Activated CD8-positive, alpha-beta memory T cell treated with anti-CD3 and anti-CD28 coated beads, Interleukin-2, amount 10 ng/mL, durations not matched to agents 7 days and 5 days (primary cell): ENCODE results near the gene UBR7. TPM values are rescaled to one million over a fixed set of nuclear protein-coding genes. Genes with fewer than 3 reads are reported as not detected.

Experiments
- ATAC-seq: fragments of 150-1000 bp; cut with Tn5 transposase; one replicate; pipeline ENCODE4 v1.10.0; 2021; ENCODE audit warnings: moderate library complexity
- CTCF ChIA-PET: fragments of 350-600 bp; sonication (Branson Sonifier 250); formaldehyde crosslinking; loops from one replicate; lab custom pipeline; 2021; ENCODE audit warnings: antibody characterized with exemption; lab: Charles Lee
- DNase-seq: peaks from one replicate; pipeline ENCODE4 v3.0.0-alpha.2; 2020
- H3K27ac Mint-ChIP-seq: one replicate; pipeline ENCODE4 v1.8.0; 2021; ENCODE audit warnings: mild to moderate bottlenecking, mixed read lengths
- H3K27me3 Mint-ChIP-seq: one replicate; pipeline ENCODE4 v1.8.0; 2021; ENCODE audit warnings: mixed read lengths
- H3K36me3 Mint-ChIP-seq: one replicate; pipeline ENCODE4 v1.8.0; 2021; ENCODE audit warnings: mild to moderate bottlenecking, mixed read lengths
- H3K4me1 Mint-ChIP-seq: one replicate; pipeline ENCODE4 v1.8.0; 2021; ENCODE audit warnings: mixed read lengths
- H3K4me3 Mint-ChIP-seq: one replicate; pipeline ENCODE4 v1.8.0; 2021; ENCODE audit warnings: mild to moderate bottlenecking, moderate library complexity, mixed read lengths
- H3K9me3 Mint-ChIP-seq: one replicate; pipeline ENCODE4 v1.8.0; 2022; ENCODE audit warnings: low read depth, mixed read lengths
- total RNA-seq, 2 experiments: library from RNA; stranded (reverse); gene quantifications; one replicate each; pipeline ENCODE4 v1.2.3, GENCODE V29; 2021

UBR7 gene
- total RNA-seq, 2 experiments from 2014 or later = 40.2 to 41.6 TPM

- CTCF ChIA-PET = no interaction called here
- Mint-ChIP-seq H3K4me3 (no peak overlapping the region), H3K36me3 (no peaks in the 10 kb centered on the region), H3K9me3 (no peaks in the 10 kb centered on the region), H3K27me3 (no peaks in the 10 kb centered on the region), H3K27ac (no peak overlapping the region), H3K4me1 (peaks cover 7% of the 10 kb centered on the region)
- DNase-seq (no peak), ATAC-seq (no peak)
These were observed 67.2 kb downstream of the UBR7 start for GRCh38 chr14:93274055-93274806.

- H3K36me3 Mint-ChIP-seq = no peaks in the 10 kb centered on the region
- no peak overlapping the region for H3K4me3 Mint-ChIP-seq
- H3K4me1 Mint-ChIP-seq = peaks cover 5% of the 10 kb centered on the region
- no peak for ATAC-seq
- H3K27me3 Mint-ChIP-seq = no peaks in the 10 kb centered on the region
- no peaks in the 10 kb centered on the region for H3K9me3 Mint-ChIP-seq
- CTCF ChIA-PET = no interaction called here
- no peak overlapping the region for H3K27ac Mint-ChIP-seq
- DNase-seq = no peak
These were observed 69.1 kb downstream of the UBR7 start for GRCh38 chr14:93276031-93276716.

Other genes starting within 250 kb of the UBR7 start
- gene ITPK1, start 91.3 kb upstream of the UBR7 start, total RNA-seq = 100 to 1,000 TPM in 1 of 2 experiments, 10 to 100 TPM in 1; 96.1 to 103 TPM
- gene MOAP1, start 22.4 kb upstream of the UBR7 start, total RNA-seq = 10 to 100 TPM; 18.2 to 19.5 TPM
- gene LYSET, start 21.9 kb upstream of the UBR7 start, total RNA-seq = 1 to 10 TPM; 6.3 to 9.7 TPM
- gene GON7, start 191 bp upstream of the UBR7 start, total RNA-seq = 10 to 100 TPM; 17.3 to 20.1 TPM
- 10 to 100 TPM; 16.8 to 18.3 TPM for gene BTBD7, start 125.8 kb downstream of the UBR7 start, total RNA-seq
- not detected for gene COX8C, start 139.9 kb downstream of the UBR7 start, total RNA-seq
- gene UNC79, start 223.7 kb downstream of the UBR7 start, total RNA-seq = under 1 TPM in 1 of 2 experiments, not detected in 1; 0.02 TPM